Ovary (tissue), 3 donors: Measurements from ENCODE around the gene TSPAN7.

Source experiments
- CTCF ChIP-seq, 3 donors: fragments of 450-650 bp in 2 of 3; fragments of 200-600 bp in 1 of 3; IDR thresholded peaks; one replicate each; pipeline versions ENCODE4 v1.5.1 to v1.8.0; 2016 to 2022; ENCODE audit warnings: antibody characterized with exemption in 3 of 3, mild to moderate bottlenecking in 1 of 3
- EP300 ChIP-seq: sonication (generic); formaldehyde crosslinking; IDR thresholded peaks from one replicate; pipeline ENCODE4 v1.6.1; 2017; ENCODE audit warnings: antibody characterized with exemption
- POLR2A ChIP-seq: fragments of 450-650 bp; IDR thresholded peaks from one replicate; pipeline ENCODE4 v1.6.1; 2017; ENCODE audit warnings: antibody characterized with exemption, mild to moderate bottlenecking, moderate library complexity
- donor health status: DM: no; HTN: no; CAD: no.

- TF ChIP-seq POLR2A (no peak), CTCF (IDR thresholded peaks at IDR 0.05) (no peak), EP300 (no peak)
Observed at GRCh38 chrX:38661103-38661441, 99.7 kb downstream of the TSPAN7 start.
